Epithelial cell of esophagus (primary cell): Measurements from ENCODE around the gene TMEM120A.

Experiments used
- DNase-seq: peaks from one replicate; pipeline ENCODE4 v3.0.0; 2010; ENCODE audit warnings: low read depth
- H3K4me3 ChIP-seq: 2 replicates; pipeline ENCODE4 v1.5.1; 2011; ENCODE audit warnings: mild to moderate bottlenecking, low read length, control low read depth
- TF ChIP-seq, protein P1 (sequence below): IDR thresholded peaks from 2 replicates; pipeline ENCODE4 v1.5.1; 2011; ENCODE audit warnings: low read depth, mild to moderate bottlenecking, low read length, control low read depth, inconsistent platforms; ENCODE audit not compliant: insufficient read depth; ENCODE audit errors: missing control alignments

TMEM120A gene

DNA sequence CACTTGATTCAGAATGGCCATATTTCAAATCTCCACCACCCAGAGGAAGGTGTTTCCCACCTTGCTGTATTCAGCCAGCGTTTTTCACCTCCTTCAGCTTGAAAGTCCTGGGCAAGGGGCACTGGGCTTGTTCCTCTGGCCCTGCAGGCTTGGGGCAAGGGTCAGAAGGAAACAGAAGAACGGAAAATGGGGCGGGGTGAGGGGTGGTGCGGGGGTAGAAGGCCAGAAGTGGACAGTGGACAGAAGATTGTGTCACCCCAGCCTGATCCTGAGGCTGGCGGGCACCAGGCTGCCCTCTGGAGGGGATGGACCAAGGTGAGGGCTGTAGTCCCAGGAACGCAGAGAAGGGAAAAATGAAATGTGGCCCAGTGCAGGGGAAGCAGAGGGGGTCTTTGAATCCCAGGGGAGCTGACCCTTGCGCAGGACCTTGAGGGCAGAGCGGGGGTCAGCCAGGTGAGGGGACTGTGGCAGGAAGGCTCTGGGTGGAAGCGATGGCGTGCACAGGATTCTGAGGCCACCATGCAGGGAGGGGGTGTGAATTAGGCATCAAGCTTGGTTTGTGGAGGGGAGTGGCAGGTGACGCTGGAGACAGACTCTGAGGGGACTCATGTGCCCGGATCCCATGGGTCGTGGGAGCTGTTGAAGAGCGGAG, 23.0 kb downstream of the TMEM120A start:
- no peak overlapping the region for H3K4me3 ChIP-seq
- no peak for DNase-seq
- TF ChIP-seq, protein P1, sequence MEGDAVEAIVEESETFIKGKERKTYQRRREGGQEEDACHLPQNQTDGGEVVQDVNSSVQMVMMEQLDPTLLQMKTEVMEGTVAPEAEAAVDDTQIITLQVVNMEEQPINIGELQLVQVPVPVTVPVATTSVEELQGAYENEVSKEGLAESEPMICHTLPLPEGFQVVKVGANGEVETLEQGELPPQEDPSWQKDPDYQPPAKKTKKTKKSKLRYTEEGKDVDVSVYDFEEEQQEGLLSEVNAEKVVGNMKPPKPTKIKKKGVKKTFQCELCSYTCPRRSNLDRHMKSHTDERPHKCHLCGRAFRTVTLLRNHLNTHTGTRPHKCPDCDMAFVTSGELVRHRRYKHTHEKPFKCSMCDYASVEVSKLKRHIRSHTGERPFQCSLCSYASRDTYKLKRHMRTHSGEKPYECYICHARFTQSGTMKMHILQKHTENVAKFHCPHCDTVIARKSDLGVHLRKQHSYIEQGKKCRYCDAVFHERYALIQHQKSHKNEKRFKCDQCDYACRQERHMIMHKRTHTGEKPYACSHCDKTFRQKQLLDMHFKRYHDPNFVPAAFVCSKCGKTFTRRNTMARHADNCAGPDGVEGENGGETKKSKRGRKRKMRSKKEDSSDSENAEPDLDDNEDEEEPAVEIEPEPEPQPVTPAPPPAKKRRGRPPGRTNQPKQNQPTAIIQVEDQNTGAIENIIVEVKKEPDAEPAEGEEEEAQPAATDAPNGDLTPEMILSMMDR: no peak

DNA sequence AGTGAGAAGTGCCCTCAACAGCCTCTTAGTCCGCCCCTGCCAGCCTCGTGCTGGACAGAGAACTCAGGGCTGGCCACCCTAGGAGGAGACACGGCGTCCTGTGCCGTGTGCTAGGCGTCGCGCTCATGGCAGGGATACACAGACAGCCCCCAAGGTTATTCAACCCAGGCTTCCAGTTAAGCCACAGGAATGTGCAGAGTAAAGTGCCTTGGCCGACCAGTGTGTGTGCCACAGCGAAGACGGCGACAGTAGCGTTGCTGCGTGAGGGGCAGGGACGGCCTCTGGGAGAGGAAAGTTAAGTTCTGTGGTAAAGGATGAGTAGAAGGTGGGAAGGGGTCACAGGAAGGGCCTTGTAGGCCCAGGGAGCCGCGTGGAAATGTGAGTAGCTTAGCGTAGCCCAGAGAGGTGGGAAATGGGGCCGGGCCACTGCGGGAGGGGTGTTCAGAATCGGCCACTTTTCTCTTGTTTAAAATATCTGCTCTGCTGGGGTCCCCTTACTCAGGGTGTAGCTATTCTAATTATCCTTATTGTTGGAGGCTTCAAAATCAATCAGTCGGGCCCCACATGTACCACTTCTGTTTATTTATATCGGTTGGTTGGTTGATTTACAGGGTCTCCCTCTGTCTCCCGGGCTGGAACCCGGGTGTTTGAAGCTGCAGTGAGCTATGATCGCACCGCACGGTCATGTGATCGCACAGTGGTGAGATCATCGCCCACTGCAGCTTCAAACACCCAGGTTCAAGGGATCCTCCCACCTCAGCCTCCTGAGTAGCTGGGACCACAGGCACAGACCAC, 24.5 kb downstream of the TMEM120A start:
- TF ChIP-seq, protein P1: no peak
- DNase-seq: no peak
- no peak overlapping the region for H3K4me3 ChIP-seq

DNA sequence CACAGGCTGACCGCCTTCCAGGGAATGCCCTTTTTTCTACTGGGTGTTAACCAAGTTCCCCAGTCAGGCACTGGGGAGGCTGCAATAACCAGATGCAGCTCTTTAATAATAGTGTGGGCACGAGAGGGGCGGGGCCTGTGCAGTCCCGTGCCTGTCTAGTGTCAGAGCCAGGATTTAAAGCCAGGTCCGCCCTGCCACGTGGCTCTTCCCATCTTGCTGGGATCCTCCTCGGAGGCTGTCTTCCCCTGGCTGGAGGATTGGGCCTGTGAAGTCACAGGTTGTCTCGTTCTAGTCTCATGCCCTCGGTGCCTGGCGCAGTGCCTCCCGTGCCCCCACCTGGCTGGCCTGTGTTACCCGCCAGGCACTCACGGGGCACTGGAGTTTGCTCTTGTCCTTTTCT, 25.2 kb downstream of the TMEM120A start:
- DNase-seq: no peak
- H3K4me3 ChIP-seq: no peak overlapping the region
- TF ChIP-seq, protein P1: no peak

DNA sequence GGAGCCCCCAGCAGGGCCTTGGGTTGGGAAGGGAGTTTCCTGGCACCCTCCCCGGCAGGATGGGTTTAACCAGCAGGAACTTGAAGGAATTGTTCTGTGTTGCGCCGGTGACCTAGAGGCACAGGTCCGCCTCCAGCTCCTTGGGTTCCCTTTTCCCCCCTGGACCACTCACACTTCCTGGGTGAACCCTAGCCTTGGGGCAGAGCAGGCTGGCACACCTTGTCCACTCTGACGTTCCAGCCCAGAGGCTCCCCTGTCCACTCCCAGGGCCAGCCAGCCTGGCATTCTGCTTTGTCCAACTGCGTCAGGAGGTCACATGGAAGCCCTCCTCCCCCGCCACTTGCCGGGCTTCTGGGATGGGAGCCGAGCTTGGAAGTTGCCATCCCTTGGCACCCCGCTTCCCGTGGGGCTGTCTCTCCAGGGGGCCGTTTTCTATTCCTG, 25.8 kb downstream of the TMEM120A start:
- TF ChIP-seq, protein P1: no peak
- DNase-seq: no peak
- H3K4me3 ChIP-seq: no peak overlapping the region

DNA sequence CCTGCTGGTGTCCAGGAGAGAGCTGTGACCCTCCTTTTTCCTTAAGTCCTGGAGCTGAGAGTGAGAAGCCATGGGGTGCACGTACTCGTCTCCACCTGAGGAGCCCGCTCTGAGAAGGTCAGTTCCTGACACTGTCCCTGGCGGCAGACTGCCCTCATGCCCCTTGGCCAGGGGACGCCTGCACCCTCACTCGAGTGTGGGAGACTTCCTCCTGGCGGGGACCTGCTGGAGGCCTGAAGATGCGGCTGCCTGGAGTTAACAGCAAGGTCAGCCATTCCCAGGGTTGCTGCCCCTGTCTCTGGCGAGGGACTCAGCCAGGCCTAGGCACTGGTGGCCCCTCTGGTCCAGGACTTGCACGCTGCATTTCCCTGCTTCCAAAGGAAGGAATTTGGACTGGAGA, 26.4 kb downstream of the TMEM120A start:
- TF ChIP-seq, protein P1: no peak
- DNase-seq: no peak
- no peak overlapping the region for H3K4me3 ChIP-seq

DNA sequence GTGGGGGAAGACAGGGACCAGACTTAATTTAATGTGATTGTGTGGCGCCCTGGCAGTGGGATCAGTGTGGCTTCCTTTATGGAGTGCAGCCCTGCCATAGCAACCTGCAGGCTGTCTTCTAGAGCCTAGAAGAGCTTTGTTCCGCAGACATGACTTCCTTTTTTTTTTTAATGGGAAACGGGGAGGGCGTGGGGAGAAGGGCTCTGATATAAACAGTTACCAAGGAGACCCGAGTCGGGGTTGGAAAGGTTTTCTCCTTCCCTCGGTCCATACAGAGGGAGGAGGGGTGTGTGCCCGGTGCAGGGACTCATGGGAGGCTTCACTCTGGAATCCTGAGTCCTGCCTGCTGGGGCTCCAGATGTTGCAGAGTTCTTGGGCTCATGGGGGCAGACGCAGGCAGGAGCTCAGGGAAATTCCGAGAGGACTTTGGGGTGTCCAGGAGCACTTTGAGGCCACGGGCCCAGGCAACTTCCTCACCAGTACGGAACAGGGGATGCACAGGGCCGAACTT, 26.9 kb downstream of the TMEM120A start:
- TF ChIP-seq, protein P1: no peak
- H3K4me3 ChIP-seq: no peak overlapping the region
- DNase-seq: no peak

DNA sequence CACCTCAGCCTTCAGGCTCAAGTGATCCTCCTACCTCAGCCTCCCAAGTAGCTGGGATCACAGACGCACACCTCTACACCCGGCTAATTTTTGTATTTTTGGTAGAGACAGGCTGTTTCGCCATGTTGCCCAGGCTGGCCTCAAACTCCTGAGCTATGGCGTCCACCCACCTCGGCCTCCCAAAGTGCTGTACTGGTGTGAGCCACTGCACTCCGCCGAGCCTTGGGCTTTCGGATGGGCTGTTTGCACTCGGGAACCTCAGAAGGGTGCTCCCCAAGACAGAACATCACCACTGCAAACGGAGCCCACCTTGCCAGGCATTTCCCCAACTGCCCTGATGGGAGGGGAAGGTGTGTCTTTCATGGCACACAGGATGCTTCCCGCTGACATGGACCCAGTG, 27.3 kb downstream of the TMEM120A start:
- DNase-seq: no peak
- TF ChIP-seq, protein P1: no peak
- no peak overlapping the region for H3K4me3 ChIP-seq
